ENCODE measurements around the gene STIP1. TPM values are rescaled to one million over a fixed set of nuclear protein-coding genes. Genes with fewer than 3 reads are reported as not detected.
"Not testable (repeated sequence)": the region's sequence is repeated elsewhere in the genome, so short reads cannot be mapped to it uniquely, and the experiment has no call there.

Gene STIP1
- polyA plus RNA-seq, 6 donors from 2014 or later = 26.3 to 92.4 (median 63.3) TPM

DNA sequence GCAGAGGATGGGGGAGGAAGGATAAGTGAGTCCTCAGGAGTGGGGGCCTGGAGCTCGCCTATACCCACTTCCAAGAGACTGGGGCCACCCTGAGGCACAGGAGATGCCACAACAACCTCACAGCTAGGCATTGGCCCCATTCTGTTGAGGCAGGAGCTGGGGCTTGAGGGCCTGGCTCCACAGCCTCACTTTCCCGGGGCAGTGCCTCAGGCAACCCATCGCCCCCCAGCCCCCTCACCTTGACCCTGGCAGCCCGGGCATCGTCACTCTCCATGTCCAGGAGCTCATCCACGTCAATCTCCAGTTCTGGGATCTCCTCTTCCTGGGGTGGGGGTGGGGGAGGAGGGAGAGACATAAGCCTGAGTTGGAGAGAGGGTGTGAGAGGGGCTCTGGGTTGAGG lies 59.0 kb downstream of the STIP1 start:
- Mint-ChIP-seq H3K27ac (peak overlapping the region in 4 of 6 donors; percentile 57 to 90 (median 76)), H3K4me3 (peak overlapping the region; percentile 56 to 95 (median 88)), H3K4me1 (peaks cover 39 to 74% (median 52%) of the 10 kb centered on the region in 3 donors), H3K27me3 (no peaks in the 10 kb centered on the region), H3K9me3 (no peaks in the 10 kb centered on the region), H3K36me3 (no peaks in the 10 kb centered on the region)
- DNase-seq (no peak), ATAC-seq (ENCODE audit: low read depth in 2 of 2) (no peak)

DNA sequence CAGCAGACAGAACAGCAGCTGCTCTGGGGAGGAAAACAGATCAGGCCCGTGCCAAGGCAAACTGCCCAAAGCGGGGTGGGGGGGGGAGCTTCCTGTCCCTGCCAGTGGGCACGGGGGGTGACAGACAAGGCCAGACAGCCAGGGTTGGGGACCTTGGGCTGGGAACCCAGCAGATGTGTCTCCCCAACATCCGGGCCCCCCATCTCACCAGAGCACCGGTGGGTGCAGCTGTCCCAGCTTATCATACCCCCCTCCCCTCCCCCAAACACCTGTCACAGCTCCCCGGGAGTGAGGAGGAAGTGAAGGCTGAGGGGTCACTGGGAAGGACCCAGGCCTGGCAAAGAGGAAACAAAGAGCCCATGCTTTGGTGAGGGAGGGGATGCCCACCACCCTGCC lies 59.4 kb downstream of the STIP1 start:
- H3K9me3 Mint-ChIP-seq = no peaks in the 10 kb centered on the region
- H3K27ac Mint-ChIP-seq = peak overlapping the region; percentile 80 to 95 (median 92)
- DNase-seq = peak; percentile 48
- H3K27me3 Mint-ChIP-seq = no peaks in the 10 kb centered on the region
- peak overlapping the region; percentile 85 to 95 (median 90) for H3K4me3 Mint-ChIP-seq
- H3K4me1 Mint-ChIP-seq = peaks cover 35 to 69% (median 49%) of the 10 kb centered on the region in 3 donors
- H3K36me3 Mint-ChIP-seq = no peaks in the 10 kb centered on the region
- ATAC-seq (ENCODE audit: low read depth in 2 of 2) = no peak

DNA sequence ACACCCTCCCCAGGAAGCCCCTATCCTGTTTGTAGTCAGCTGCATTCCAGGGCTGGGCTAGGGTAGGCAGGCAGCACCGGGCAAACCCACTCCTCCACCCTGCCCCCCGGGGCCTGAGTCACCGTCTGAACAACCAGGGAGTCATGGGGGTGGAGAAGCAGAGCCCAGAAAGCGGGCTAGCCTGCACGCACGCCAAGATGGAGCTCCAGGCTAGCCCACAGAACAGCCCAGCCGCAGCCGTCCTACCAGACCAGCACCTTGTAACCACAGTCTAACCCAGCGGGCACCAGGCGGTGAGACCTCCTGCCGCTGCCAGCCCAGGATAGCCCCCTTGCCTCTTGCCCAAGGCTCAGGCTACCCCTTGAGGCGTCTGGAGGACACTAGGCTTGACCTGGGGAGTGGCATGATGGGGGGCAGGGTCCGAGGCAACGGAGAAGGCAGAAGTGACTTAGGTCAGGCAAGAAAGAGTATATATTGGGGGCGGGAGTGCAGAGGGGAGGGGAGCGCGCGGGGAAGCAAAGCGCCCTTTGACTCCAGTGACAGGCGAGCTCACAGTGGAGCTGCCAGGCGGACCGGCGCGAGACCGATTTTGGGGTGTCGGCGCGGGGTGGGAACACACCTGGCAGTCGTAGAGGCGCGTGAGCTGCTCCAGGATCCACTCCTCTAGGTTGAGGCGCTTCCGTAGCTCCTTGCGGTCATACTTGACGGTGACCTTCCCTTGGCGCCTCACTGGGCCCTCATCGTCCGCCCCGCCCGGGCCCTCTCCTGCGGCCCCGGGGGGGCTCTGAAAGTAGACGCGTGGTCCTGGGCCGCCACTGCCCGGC lies 60.0 kb downstream of the STIP1 start:
- no peak for ATAC-seq (ENCODE audit: low read depth in 2 of 2)
- DNase-seq = peak; percentile 50
- Mint-ChIP-seq H3K4me1 (peaks cover 34 to 70% (median 45%) of the 10 kb centered on the region in 3 donors), H3K36me3 (no peaks in the 10 kb centered on the region), H3K9me3 (no peaks in the 10 kb centered on the region), H3K4me3 (peak overlapping the region; percentile 85 to 95 (median 90)), H3K27me3 (no peaks in the 10 kb centered on the region), H3K27ac (peak overlapping the region; percentile 89 to 96 (median 94))

DNA sequence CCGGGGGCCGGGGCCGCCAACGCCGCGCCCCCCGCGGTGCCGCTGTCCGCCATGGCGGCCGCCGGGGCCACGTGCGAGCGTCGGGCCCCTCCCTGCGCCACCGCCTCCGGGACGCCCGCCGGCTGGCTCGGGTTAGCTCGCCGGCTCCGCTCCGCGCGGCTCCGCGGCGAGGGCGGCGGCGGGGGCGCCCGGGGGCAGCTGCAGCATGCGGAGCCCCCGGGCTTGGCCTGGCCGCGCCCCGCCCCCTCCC lies 60.6 kb downstream of the STIP1 start:
- ATAC-seq (ENCODE audit: low read depth in 2 of 2) = peak; percentile 20 to 24
- H3K9me3 Mint-ChIP-seq, H3K27me3 Mint-ChIP-seq, DNase-seq, H3K36me3 Mint-ChIP-seq: not testable (repeated sequence)
- H3K4me3 Mint-ChIP-seq = peak overlapping the region; percentile 85 to 94 (median 92)
- peak overlapping the region in 2 of 6 donors; percentile 90 to 91 for H3K27ac Mint-ChIP-seq
- H3K4me1 Mint-ChIP-seq = peaks cover 29 to 67% (median 42%) of the 10 kb centered on the region in 3 donors

DNA sequence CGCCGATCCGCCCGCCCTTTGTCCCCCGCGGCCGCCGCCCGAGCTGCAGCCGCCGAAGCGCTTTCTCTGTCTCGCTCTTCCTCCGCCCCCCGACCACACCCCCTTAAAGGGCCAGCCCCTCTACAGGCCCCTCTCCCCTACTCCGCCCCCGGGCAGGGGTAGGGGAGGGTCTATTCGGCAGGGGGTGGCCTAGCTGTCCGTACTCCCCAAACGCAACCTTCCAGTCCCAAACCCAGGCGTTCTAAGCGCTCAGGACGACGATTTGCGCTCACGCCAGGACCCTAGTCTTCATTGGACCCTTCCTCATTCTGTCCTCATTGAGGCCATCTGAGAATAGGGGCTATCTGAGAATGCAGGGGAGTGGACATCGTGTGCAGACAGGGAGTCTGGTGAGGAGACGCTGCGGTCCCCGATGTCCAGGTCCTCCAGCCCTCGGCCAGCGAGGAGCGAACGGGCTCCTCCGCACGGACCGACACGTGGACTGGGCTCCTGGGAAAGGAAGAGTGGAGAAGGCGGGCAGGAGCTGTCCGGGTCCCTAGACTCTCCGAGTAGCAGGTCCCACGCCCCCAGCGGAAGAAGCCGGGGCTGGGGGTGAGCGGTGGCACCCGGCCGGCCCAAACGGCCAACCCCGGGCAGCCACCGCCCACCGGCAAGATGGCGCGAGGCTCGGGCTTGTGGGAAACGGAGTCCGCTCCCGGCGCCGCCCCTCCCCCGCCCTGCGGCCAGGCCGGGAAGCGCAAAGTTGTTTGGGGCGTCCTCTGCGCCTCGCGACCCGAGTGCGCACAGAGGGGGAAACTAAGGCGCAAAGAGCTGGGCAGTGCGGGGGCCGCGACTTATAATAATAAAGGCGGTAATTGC lies 61.1 kb downstream of the STIP1 start, which contains the start of gene PPP1R14B:
TSS of gene PPP1R14B (minus strand) at position 73 of the 858 bp plus-strand sequence. CDS start 270 bp downstream, outside the sequence.
- peak within 1 kb of the TSS; percentile 85 to 95 (median 92) for H3K4me3 Mint-ChIP-seq
- no peaks in the 10 kb centered on the region for H3K9me3 Mint-ChIP-seq
- H3K4me1 Mint-ChIP-seq = peaks cover 32 to 68% (median 47%) of the 10 kb centered on the region in 3 donors
- no peaks in the 10 kb centered on the region for H3K36me3 Mint-ChIP-seq
- no peaks in the 10 kb centered on the region for H3K27me3 Mint-ChIP-seq
- DNase-seq (peak; percentile 81), ATAC-seq (ENCODE audit: low read depth in 2 of 2) (peak; percentile 69 to 71)
- H3K27ac Mint-ChIP-seq = peak within 1 kb of the TSS; percentile 89 to 96 (median 94)

DNA sequence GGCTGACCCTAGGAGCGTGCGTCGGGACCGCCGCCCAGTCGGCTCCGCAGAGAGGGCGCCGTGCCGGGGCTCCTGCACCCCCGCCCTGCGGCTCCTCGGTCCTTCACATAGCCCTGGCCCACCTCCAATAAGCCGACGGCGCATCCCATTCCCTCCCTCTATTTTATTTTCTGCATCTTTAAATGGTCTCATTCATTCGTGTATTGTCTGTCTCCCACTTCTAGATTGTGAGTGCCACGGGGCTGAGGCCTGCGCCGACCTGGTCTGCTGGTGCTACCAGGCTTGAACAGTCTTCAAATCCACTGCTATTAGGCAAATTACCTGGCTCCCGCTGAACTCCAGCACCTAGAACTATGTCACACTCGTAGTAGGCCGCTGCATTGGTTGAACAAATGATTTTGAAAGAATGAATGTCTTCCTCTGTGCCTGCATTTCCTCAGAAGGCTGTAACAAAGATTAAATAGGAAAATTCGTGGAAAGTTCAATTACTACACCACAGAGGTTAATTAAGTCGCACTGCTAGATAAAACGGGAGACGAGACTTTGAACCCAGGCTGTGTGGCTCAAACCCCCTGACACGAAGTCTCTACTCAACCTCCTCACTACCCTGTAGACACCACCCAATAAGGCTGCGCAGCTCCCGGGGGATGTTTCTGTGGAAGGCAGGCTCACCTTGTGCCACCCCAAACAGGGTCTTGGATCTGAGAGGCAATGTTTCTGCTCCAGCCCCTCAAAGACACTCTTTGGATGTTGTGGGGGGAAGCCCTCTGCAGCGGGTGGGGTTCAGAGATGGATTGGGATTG lies 62.0 kb downstream of the STIP1 start:
- H3K9me3 Mint-ChIP-seq = no peaks in the 10 kb centered on the region
- peaks cover 36 to 64% (median 45%) of the 10 kb centered on the region in 3 donors for H3K4me1 Mint-ChIP-seq
- H3K4me3 Mint-ChIP-seq = peak overlapping the region; percentile 72 to 93 (median 88)
- peak overlapping the region in 4 of 6 donors; percentile 26 to 90 (median 84) for H3K27ac Mint-ChIP-seq
- DNase-seq (no peak), ATAC-seq (ENCODE audit: low read depth in 2 of 2) (no peak)
- no peaks in the 10 kb centered on the region for H3K36me3 Mint-ChIP-seq
- H3K27me3 Mint-ChIP-seq = no peaks in the 10 kb centered on the region

DNA sequence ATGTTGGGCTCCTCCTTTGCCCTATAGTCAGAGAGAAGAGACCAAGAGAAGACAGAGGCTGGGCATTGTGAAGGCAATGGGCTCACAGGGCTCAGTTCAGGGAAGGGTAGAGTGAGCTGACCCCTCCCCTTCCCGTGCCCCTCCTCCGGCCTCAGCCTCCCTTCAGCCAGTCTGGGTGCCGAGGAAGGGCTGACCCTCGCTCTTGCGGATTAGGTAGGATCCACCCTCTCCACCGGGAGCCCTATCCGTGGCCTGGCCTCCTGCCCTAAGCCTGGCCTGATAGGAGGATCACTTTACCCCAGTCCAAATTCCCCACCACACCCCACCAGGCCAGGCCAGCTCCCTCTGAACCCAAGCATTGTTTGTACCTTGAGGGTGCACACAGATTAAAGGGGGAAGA lies 62.6 kb downstream of the STIP1 start:
- Mint-ChIP-seq H3K27me3 (no peaks in the 10 kb centered on the region), H3K9me3 (no peaks in the 10 kb centered on the region), H3K36me3 (no peaks in the 10 kb centered on the region), H3K4me1 (peaks cover 31 to 57% (median 42%) of the 10 kb centered on the region in 3 donors), H3K4me3 (peak overlapping the region in 6 of 8 donors; percentile 34 to 93 (median 88)), H3K27ac (no peak overlapping the region)
- no peak for ATAC-seq (ENCODE audit: low read depth in 2 of 2)
- DNase-seq = no peak

DNA sequence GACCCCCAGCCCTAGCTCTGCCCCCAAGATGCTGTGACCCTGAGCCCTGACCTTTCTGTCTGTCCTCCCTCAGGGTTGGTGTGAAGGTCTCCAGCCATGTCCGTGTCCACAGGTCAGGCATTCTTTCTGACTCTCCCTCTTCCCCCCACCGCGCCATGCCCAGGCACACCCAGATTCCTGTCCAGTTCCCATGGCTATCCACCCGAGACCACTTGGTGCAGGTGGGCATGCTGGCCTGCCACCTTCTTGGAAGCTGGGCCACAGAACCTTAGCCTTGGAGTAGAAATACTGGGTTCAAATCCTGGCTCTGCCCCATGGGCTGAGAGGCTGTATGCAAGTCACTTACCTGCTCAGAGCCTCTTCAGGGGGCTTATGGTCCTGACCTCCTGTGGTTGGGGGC lies 63.1 kb downstream of the STIP1 start:
- Mint-ChIP-seq H3K9me3 (no peaks in the 10 kb centered on the region), H3K27ac (peak overlapping the region in 1 of 6 donors; percentile 83), H3K4me3 (peak overlapping the region in 5 of 8 donors; percentile 19 to 93 (median 62)), H3K27me3 (no peaks in the 10 kb centered on the region), H3K36me3 (no peaks in the 10 kb centered on the region), H3K4me1 (peaks cover 31 to 53% (median 40%) of the 10 kb centered on the region in 3 donors)
- ATAC-seq (ENCODE audit: low read depth in 2 of 2) (no peak), DNase-seq (no peak)

DNA sequence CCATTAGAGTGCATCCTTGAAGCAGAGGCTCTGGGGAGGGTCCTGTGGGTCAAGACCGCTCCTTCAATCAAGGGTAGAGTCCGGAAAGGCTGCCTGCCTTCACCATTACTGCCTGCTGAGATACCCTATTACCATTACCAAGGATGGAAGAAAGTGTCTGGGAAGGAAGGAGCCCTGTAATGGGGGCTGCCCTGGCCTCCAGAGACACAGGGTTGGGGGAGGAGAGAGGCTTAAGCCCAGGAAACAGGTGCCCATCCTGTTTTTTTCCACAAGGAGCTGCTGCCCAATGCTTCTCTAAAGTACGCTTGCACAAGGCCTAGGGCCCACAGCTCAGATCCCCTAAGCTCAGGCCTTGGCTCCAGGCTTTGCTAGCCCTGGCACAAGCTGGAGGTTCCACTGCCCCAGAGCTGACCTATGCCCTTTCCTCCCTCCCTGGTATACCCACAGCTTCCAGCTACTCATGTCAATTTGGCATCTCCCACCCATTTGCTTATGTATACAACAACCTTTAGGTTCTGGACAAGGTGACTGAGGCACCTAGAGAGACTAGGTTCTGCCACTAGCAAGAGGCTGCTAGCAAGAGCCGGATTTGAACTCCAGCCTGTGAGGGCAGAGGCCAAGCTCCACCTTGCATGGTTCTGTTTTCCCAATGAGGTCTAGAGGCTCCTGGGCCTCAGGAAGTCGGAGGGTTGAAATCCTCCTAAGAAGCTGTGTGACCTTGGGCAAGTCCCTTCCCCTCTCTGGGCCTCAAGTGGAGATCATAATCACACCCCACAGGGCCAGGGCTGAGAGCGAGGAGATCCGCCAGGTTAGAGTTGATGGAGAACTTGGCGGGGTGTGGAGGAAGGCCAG lies 63.8 kb downstream of the STIP1 start:
- peak overlapping the region; percentile 47 to 90 (median 52) for H3K4me3 Mint-ChIP-seq

DNA sequence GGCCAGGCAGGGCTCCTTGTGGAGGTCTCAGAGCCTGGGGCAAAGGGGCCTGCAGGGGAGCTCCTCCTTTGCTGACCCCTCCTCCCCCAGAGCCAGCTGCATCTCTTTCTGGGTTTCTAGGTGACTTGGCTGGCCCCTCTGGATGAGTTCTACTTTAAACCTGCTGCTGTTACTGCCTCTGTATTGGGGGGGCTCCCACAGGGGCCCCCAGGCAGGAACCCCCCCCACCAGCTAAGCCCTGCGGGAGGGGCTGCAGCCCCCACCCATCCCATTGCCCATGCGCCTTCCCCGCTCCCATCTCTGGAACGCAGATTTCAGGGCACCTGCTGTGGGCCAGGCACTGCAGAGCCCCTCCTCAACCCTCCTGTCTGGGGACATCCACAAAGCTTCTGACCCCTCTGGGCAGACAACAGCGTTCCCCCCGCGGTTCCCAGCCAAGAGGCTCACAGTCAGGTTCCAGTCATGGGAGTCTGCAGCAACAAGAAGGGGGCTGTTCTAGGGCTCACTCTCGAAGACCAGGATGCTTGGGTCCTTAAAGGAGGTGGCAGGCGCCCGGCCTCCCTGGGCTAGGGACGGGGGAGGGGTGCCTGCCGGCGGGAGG lies 64.5 kb downstream of the STIP1 start:
- peak overlapping the region; percentile 60 to 92 (median 86) for H3K4me3 Mint-ChIP-seq
- ATAC-seq (ENCODE audit: low read depth in 2 of 2) (no peak), DNase-seq (no peak)
- H3K27me3 Mint-ChIP-seq = no peaks in the 10 kb centered on the region
- peak overlapping the region in 1 of 6 donors; percentile 79 for H3K27ac Mint-ChIP-seq
- H3K36me3 Mint-ChIP-seq = no peaks in the 10 kb centered on the region
- H3K9me3 Mint-ChIP-seq = no peaks in the 10 kb centered on the region
- H3K4me1 Mint-ChIP-seq = peaks cover 30 to 46% (median 31%) of the 10 kb centered on the region in 3 donors

More for the DNA sequence above, 63.8 kb downstream of the STIP1 start:
- ATAC-seq (ENCODE audit: low read depth in 2 of 2) (no peak), DNase-seq (no peak)
- H3K36me3 Mint-ChIP-seq = no peaks in the 10 kb centered on the region
- H3K9me3 Mint-ChIP-seq = no peaks in the 10 kb centered on the region
- H3K27me3 Mint-ChIP-seq = no peaks in the 10 kb centered on the region
- peak overlapping the region in 4 of 6 donors; percentile 38 to 89 (median 71) for H3K27ac Mint-ChIP-seq
- peaks cover 31 to 52% (median 37%) of the 10 kb centered on the region in 3 donors for H3K4me1 Mint-ChIP-seq

DNA sequence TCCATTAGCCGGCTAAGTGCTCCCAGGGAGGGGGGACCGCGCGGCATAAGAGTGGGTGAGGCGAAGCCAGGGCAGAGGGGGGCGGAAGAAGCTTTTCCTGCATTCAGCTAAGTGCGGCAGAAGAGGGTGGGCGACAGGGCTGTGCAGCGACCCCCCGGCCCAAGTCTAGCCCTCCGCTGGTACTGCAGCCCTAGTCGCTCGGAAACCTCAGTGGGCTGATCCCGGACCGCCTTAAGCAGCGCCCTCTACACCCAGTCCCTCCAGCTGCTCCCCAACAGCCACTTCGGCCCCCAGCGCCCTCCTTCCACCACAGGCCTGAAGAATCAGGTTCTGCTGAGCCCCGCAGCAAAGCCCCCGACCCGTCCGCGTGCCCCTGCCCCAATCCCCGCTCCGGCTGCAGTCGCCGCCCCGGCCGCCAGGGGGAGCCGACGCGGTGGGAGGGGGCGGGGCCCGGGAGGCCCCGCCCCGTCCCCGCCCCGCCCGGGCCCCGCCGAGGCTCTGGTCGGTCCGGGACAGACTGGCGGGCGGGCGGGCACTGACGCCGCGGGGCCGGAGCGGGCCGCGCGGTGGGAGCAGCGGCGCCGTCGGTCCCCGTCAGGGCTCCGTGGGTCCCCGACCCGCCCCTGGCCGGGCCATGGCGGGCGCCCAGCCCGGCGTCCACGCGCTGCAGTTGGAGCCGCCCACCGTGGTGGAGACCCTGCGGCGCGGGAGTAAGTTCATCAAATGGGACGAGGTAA lies 65.2 kb downstream of the STIP1 start, which contains the start of gene PLCB3:
TSS of gene PLCB3 (plus strand) at position 515 of the 737 bp plus-strand sequence. CDS start at position 635, 120 bp downstream.
- Mint-ChIP-seq H3K9me3 (no peaks in the 10 kb centered on the region), H3K4me1 (peaks cover 25 to 40% (median 25%) of the 10 kb centered on the region in 3 donors), H3K36me3 (no peaks in the 10 kb centered on the region), H3K27me3 (no peaks in the 10 kb centered on the region), H3K27ac (peak within 1 kb of the TSS; percentile 14 to 94 (median 78)), H3K4me3 (peak within 1 kb of the TSS; percentile 85 to 94 (median 90))
- DNase-seq (peak; percentile 62), ATAC-seq (ENCODE audit: low read depth in 2 of 2) (peak; percentile 54 to 56)
